Lung (tissue), 12 donors: ENCODE measurements around the gene CD248. TPM values are rescaled to one million over a fixed set of nuclear protein-coding genes. Genes with fewer than 3 reads are reported as not detected.
"Not testable (repeated sequence)": the region's sequence is repeated elsewhere in the genome, so short reads cannot be mapped to it uniquely, and the experiment has no call there.

Experiments
- ATAC-seq: fragments of 200-7000 bp; cut with Tn5 transposase; one replicate; pipeline ENCODE4 v1.9.1; 2020; ENCODE audit warnings: moderate number of reproducible peaks; ENCODE audit not compliant: insufficient read depth, low FRiP score
- DNase-seq, 3 donors: peaks; one replicate each; pipeline ENCODE4 v3.0.0-alpha.2; 2013 to 2017
- H3K27ac ChIP-seq, 2 donors: one replicate each; pipeline ENCODE4 v1.5.1; 2013; ENCODE audit warnings: mild to moderate bottlenecking in 2 of 2, moderate library complexity in 2 of 2, control low read depth in 1 of 2, inconsistent platforms in 1 of 2, low read depth in 1 of 2, low read length in 1 of 2
- H3K27me3 ChIP-seq, 3 donors: one replicate each; pipeline ENCODE4 v1.5.1; 2013; ENCODE audit warnings: low read length in 2 of 3; ENCODE audit not compliant: control insufficient read depth in 3 of 3, insufficient read depth in 3 of 3
- H3K36me3 ChIP-seq, 4 donors: one replicate each; pipeline ENCODE4 v1.5.1; 2013; ENCODE audit warnings: low read length in 4 of 4, mild to moderate bottlenecking in 1 of 4, moderate library complexity in 1 of 4; ENCODE audit not compliant: control insufficient read depth in 4 of 4, insufficient read depth in 4 of 4
- H3K4me1 ChIP-seq, 5 donors: one replicate each; pipeline ENCODE4 v1.5.1; 2013; ENCODE audit warnings: low read length in 5 of 5, mild to moderate bottlenecking in 2 of 5, moderate library complexity in 1 of 5; ENCODE audit not compliant: control insufficient read depth in 5 of 5, insufficient read depth in 5 of 5
- H3K4me3 ChIP-seq: one replicate; pipeline ENCODE4 v1.5.1; 2013; ENCODE audit warnings: mild to moderate bottlenecking, control low read depth, moderate library complexity
- H3K9ac ChIP-seq, 2 donors: one replicate each; pipeline ENCODE4 v1.5.1; 2013; ENCODE audit warnings: low read length in 2 of 2, control low read depth in 1 of 2; ENCODE audit not compliant: insufficient read depth in 1 of 2
- H3K9me3 ChIP-seq, 4 donors: one replicate each; pipeline ENCODE4 v1.5.1; 2013; ENCODE audit warnings: low read length in 3 of 4, mild to moderate bottlenecking in 1 of 4, moderate library complexity in 1 of 4; ENCODE audit not compliant: control insufficient read depth in 4 of 4, insufficient read depth in 3 of 4
- WGBS, 2 donors: extraction: QIAGEN DNeasy Blood & Tissue Kit; methylation state at CpG; one replicate each; pipeline ENCODE4 v1.1.7; 2013; 5-methylcytosine and 5-hydroxymethylcytosine counted together
- polyA plus RNA-seq, 2 donors: library from polyadenylated mRNA; stranded (reverse); fragments of 200-250 nt; gene quantifications; one replicate each; pipeline ENCODE4 v1.2.1, GENCODE V29; 2013
- total RNA-seq, 2 donors: library from RNA; depleted of rRNA in 1 of 2; stranded (reverse); fragments of >200 nt in 1 of 2; gene quantifications; one replicate each; pipeline ENCODE4 v1.2.1, GENCODE V29; 2014 to 2021
- TF ChIP-seq, protein P1 (sequence below): IDR thresholded peaks from 2 replicates; pipeline ENCODE4 v1.5.1; 2012; ENCODE audit warnings: mild to moderate bottlenecking; ENCODE audit errors: control extremely low read depth, extremely low read depth
- donor health status: control.
- donor health status: control.
- donor health status: Bipolar disorder and iron deficiency.
- donor health status: healthy.
- donor health status: DM: yes; HTN: yes; CAD: no.

CD248 gene
- total and polyA plus RNA-seq, 4 donors, result 9.2 to 53.5 (median 23.0) TPM

DNA sequence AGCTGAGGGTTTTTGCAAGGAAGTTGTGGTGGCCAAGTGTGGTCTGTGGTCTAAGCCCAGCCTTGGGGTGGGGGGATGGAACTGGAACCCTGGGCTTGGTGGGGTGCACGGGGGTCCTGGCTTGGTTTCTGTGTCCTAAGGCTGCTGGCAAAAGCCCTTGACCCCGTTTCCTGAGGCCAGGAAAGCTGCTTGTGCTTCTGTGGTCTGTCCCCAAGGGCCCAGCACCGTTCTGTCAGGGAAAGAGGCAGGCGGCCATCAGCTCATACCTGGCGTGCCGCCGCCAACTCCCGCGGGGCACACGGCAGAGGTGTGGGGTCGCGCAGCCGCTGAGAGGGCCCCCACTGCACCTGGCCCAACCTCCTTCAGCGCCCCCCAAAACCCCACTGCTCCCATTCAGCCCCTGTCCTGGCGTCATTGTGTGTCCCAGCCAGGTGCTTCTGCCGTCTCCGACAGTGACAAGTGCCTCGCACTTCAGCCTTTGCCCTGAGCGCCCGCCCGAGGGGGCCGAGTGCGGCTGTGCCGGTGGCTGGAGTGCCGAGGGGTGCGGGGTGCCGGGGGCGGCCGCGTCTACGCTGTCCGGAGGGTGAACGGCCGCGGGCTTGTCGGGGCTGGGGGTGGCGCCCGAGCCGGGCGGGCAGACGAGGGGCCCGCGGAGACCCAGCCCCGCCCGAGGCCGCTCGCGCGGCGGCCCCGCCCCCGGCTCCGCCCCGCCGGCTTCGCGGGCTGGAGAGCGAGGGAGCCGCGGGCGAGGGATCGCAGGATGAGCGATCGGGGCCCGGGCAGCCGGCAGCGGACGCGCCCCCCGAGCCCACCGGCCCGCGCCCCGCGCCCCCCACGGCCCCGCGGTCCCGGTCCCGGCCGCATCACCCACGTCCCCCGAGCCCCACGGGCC, 39.1 kb downstream of the CD248 start, which contains the start of gene CNIH2:
Gene CNIH2 (plus strand): TSS at position 705 of the 892 bp plus-strand sequence. CDS start 282 bp downstream, outside the sequence.
- TF ChIP-seq, protein P1, sequence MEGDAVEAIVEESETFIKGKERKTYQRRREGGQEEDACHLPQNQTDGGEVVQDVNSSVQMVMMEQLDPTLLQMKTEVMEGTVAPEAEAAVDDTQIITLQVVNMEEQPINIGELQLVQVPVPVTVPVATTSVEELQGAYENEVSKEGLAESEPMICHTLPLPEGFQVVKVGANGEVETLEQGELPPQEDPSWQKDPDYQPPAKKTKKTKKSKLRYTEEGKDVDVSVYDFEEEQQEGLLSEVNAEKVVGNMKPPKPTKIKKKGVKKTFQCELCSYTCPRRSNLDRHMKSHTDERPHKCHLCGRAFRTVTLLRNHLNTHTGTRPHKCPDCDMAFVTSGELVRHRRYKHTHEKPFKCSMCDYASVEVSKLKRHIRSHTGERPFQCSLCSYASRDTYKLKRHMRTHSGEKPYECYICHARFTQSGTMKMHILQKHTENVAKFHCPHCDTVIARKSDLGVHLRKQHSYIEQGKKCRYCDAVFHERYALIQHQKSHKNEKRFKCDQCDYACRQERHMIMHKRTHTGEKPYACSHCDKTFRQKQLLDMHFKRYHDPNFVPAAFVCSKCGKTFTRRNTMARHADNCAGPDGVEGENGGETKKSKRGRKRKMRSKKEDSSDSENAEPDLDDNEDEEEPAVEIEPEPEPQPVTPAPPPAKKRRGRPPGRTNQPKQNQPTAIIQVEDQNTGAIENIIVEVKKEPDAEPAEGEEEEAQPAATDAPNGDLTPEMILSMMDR, result no peak
- H3K4me1 ChIP-seq, result peaks cover 0 to 8% (median 0%) of the 10 kb centered on the region in 5 donors
- DNase-seq (peak; percentile 42 to 47 (median 47)), ATAC-seq (no peak)
- H3K9ac ChIP-seq, result no peak within 1 kb of the TSS
- H3K9me3 ChIP-seq, result no peaks in the 10 kb centered on the region
- no peak within 1 kb of the TSS for H3K4me3 ChIP-seq
- peaks cover 0 to 2% (median 0%) of the 10 kb centered on the region in 3 donors for H3K27me3 ChIP-seq
- no peak within 1 kb of the TSS for H3K27ac ChIP-seq
- 5 to 6% methylated on average over 54 to 84 of the region's 84 CpGs for WGBS, 2 donors
- H3K36me3 ChIP-seq, result peaks cover 2 to 39% (median 24%) of the 10 kb centered on the region in 4 donors

DNA sequence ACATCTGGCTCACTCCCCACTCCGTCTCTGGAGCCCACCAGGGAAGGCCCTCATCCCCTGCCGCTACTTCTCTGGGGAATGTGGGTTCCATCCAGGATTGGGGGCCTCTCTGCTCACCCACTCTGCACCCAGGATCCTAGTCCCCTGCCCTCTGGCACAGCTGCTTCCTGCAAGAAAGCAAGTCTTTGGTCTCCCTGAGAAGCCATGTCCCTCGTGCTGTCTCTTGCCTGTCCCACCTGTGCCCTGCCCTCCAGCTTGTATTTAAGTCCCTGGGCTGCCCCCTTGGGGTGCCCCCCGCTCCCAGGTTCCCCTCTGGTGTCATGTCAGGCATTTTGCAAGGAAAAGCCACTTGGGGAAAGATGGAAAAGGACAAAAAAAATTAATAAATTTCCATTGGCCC, 39.8 kb downstream of the CD248 start:
- H3K4me1 ChIP-seq, DNase-seq, H3K9me3 ChIP-seq, ATAC-seq, H3K27ac ChIP-seq, H3K27me3 ChIP-seq, H3K4me3 ChIP-seq, H3K9ac ChIP-seq: not testable (repeated sequence)
- H3K36me3 ChIP-seq, result peaks cover 5 to 45% (median 28%) of the 10 kb centered on the region in 4 donors
- WGBS, 2 donors, result 35 to 63% methylated on average over 3 to 4 of the region's 4 CpGs

DNA sequence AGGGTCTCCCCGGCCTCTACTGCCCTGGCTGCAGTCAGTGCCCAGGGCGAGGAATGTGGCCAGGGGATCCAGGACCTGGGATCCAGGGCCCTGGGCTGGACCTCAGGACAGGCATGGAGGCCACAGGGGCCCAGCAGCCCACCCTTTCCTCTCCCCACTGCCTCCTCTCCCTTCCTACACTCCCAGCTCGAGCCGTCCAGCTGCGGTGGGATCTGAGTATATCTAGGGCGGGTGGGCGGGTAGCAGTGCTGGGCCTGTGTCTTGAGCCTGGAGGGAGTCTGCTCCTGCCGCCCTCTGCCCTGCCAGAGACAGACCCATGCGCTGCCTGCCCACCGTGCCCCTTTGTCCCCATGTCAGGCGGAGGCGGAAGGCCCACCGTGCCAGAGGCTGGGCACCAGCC, 40.2 kb downstream of the CD248 start:
- not testable (repeated sequence) for ATAC-seq, DNase-seq, H3K9me3 ChIP-seq, H3K9ac ChIP-seq, H3K27me3 ChIP-seq, H3K4me1 ChIP-seq, H3K4me3 ChIP-seq, H3K27ac ChIP-seq
- H3K36me3 ChIP-seq, result peaks cover 5 to 49% (median 32%) of the 10 kb centered on the region in 4 donors
- 83 to 86% methylated on average over 12 to 13 of the region's 13 CpGs for WGBS, 2 donors

DNA sequence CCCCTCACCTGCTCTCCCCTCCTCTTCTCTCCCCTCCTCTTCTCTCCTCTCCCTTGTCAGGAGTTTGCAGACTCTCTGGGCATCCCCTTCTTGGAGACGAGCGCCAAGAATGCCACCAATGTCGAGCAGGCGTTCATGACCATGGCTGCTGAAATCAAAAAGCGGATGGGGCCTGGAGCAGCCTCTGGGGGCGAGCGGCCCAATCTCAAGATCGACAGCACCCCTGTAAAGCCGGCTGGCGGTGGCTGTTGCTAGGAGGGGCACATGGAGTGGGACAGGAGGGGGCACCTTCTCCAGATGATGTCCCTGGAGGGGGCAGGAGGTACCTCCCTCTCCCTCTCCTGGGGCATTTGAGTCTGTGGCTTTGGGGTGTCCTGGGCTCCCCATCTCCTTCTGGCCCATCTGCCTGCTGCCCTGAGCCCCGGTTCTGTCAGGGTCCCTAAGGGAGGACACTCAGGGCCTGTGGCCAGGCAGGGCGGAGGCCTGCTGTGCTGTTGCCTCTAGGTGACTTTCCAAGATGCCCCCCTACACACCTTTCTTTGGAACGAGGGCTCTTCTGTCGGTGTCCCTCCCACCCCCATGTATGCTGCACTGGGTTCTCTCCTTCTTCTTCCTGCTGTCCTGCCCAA, 40.7 kb downstream of the CD248 start:
- Histone ChIP-seq H3K4me3 (no peak overlapping the region), H3K36me3 (peaks cover 5 to 50% (median 33%) of the 10 kb centered on the region in 4 donors), H3K9ac (no peak overlapping the region), H3K9me3 (no peaks in the 10 kb centered on the region), H3K27ac (no peak overlapping the region), H3K4me1 (peaks cover 0 to 8% (median 0%) of the 10 kb centered on the region in 5 donors), H3K27me3 (peaks cover 0 to 2% (median 0%) of the 10 kb centered on the region in 3 donors)
- ATAC-seq, result no peak
- WGBS, 2 donors, result 91 to 94% methylated on average over 14 of the region's 14 CpGs
- DNase-seq, result no peak
- TF ChIP-seq, protein P1, result no peak
